GM15510 (cell line): ENCODE results near the gene DDAH1.

Source experiments
- POLR2A ChIP-seq: IDR thresholded peaks from 3 replicates; pipeline ENCODE4 v1.6.1; 2011; ENCODE audit warnings: borderline replicate concordance; ENCODE audit not compliant: insufficient read length; ENCODE audit errors: extremely low read depth

The DDAH1 gene

DNA sequence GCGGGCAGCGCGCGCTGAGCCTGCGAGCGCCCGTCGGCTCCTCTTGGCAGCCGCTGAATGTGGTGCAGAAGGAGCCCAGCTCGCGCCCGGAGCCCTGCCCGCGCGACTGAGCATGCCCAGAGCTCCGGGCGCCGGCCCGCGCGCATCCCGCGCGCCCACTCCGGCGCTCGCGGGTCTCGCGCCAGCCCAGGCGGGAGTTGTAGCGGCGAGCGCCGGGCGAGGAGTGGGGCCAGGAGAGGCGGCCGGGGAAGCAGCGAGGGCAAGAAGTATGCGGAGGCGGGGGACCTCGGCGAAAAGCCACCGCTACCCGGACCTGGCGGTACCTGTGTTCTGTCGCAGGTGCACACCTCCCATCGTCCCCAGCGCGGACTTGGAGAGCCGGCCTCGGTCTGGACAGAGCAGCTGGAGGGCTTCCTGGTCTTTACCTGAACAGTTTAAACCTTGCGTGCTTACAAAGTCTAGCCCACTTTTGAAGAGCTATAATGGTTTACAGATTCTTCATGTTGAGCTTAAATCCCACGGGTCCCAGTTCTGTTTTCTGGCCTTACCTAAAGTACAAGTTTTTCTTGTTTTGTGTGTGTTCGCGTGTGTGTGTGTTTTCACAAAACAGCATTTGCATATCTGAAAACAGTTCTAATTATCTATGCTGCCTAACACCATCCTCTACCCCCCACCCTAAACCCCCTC is at the start of gene DDAH1:
TSS of gene DDAH1 (minus strand) at position 61 of the 687 bp plus-strand sequence. CDS start 114 bp downstream, outside the sequence.
- TF ChIP-seq POLR2A: no peak

DNA sequence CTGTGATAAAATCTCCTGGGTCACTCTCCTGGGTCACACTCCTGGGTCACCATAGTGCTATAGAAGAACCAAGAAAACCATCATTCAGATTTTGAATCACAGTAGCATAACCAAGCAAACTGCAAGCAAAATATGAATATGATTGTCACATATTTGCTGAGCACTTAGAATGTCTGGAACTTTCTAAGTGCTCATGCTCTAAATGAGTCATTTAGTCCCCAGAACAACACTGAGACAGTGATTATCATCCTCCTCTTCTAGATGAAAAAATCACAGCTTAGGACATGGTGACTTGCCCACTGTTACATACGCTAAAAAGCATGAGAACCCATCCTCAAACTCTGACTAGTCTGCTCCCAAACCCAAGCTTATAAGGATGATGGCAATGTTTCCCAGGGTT is 39.5 kb upstream of the DDAH1 start:
- TF ChIP-seq POLR2A: no peak

DNA sequence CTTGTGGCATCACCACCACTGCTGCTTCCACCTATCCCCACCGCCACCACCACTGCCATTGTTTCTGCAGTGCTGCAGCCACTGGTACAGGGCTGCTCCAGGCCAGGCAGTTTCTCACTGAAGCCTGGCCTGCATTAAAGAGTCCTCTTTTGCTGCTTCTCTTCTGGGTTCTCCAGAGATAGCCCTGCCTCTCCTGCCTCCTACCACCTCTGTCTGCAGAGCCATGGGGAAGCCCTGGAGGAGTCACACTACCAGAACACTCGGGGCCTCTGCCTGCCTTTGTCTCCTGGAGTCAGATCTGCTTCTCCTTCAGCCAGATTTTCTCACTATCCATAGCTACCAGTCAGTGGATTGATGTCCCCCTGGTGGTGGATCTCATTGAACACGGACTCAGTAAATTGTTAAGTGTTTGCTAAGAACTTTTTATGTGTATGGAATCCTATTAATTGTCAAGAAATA is 37.7 kb upstream of the DDAH1 start:
- no peak for TF ChIP-seq POLR2A

DNA sequence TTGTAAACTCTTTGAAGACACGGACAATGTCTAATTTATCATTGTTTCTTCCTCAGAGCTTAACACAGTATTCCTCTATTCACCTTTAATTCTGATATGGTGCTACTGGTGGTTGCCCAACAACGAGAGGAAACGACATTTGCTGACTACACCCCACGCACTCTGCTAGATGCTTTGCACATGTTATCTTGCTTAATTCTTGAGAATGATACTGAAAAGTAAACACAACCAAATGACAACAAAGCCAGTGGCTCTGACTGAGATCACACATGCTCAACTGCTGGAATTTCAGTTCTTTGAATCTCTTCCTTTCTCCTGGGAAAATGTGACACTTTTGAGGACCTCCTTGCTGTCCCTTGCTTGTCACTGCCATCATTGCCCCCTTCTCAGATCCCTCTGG is 37.2 kb upstream of the DDAH1 start:
- TF ChIP-seq POLR2A: no peak

DNA sequence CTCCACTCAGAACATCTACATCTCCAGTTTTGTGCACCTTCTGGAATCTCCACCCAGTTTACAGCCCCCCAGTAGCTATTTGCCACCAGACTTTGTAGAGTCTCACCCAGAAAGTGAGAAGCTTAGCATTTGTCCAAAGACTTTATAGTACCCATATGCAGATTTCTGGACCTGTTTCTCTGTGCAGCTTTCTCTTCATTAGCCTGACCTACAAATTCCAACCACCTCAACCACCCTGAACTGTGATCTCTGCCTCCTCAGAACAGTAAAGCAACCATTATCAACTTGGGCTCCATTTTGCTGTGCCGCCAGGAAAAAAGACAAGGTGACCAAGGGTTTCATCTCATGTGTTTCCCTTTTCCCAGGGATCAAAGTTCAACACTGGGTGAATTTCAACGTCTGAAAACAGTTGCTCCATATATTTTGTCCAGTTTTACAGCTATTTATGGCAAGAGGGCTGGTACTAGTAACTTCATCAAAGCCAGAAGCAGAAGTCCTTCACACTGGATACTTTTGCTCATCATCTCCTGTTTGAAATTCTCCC is 36.5 kb upstream of the DDAH1 start:
- TF ChIP-seq POLR2A: no peak

DNA sequence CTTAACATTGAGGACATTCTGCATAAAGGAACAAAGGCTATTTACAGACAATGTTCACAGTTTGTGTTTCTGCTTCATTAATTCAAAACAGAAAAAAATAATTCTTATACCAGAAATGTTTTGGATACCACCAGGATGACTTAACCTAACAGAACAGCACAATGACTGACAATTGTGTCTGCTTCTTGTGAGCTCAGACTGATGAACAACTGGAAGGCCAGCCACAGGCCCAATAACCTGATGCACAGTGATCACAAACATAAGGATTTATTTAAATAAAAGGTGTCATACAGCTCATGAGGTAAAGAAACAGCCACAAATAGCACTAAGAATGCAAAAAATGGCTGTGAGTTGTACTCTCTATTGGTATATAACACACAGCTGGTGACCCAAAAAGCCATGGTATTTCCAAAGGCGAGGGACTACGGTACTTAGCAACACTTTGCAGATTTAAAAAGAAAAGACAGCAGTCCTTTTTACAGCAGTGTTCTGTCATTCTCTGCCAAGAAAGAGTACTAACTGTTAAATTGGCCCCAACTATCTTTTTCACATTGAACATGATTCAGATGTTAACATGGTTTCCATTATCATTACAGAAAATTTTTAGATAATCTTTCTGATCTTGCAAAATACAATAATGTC is 32.1 kb upstream of the DDAH1 start:
- no peak for TF ChIP-seq POLR2A

DNA sequence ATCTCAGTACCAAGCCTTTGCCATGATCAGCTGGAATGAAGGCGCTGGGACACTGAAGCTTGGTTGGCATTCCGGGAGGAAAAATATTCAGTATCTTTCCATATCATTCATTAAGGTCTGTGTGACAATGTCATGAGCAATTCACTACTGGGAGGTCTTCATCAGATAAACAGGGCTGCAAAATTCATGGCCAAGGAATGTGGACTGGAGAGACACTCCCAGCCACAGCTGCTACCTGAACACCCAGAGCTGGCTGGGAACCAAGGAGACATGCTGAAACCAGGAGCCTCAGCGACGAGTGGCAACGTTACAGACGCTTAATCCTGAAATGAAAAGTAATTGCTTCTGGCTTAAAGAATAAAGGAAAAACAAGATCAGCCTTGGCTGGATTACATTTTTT is 30.6 kb upstream of the DDAH1 start:
- TF ChIP-seq POLR2A: no peak

DNA sequence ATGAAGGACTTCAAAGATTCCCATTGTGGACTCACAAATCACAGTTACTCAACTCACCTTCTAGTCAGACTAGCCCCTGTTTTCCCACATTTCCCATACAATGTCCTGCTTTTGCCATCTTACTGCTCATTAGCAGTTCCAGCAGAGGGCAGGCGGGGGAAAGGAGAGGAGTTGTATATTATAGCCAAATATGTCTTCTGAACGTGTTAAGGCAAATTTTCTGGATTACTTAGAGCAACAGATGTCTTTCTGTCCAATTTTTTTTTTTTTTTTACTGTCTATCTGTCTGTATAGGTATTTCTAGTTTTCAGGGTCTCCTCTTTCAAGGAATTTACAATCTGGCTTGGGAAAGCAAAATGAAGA is 29.9 kb upstream of the DDAH1 start:
- TF ChIP-seq POLR2A: no peak

DNA sequence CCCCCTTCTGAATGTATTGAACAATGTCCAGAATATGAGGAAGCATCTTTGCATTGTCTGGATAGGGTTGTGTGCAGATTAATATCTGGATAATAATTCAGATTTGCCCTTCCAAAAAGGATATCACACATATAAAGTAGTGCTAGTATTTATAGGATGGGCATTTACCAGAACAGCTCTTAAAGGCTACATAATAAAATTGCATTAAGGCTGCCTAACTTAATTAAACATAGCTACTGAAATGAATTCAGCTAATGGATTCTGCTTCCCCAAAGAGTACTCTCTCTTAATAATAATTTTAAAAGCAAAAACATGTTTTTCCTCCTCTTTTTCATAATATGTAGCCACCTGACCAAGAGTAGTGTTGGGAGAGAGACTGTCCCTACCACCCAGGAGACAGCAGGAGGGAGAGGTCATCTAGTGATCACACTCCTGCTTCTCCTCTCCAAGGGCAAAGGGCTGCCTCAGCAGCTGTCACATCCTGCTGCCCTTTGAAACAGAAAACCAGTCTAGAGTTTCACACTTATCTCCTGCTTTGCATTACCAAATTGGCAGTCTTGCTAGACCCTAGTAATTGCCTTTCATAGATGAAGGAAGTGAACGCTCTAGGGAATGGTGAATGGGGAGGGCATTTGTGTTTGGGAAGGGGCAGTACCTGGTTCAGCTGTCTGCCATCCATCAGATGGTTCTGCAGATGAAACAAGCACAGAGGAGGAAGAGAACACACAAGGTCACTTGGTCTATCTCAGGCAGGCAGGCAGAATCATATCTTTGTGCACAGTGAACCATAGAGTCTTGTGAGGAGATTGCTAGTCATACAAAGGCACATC is 29.3 kb upstream of the DDAH1 start:
- TF ChIP-seq POLR2A: no peak

DNA sequence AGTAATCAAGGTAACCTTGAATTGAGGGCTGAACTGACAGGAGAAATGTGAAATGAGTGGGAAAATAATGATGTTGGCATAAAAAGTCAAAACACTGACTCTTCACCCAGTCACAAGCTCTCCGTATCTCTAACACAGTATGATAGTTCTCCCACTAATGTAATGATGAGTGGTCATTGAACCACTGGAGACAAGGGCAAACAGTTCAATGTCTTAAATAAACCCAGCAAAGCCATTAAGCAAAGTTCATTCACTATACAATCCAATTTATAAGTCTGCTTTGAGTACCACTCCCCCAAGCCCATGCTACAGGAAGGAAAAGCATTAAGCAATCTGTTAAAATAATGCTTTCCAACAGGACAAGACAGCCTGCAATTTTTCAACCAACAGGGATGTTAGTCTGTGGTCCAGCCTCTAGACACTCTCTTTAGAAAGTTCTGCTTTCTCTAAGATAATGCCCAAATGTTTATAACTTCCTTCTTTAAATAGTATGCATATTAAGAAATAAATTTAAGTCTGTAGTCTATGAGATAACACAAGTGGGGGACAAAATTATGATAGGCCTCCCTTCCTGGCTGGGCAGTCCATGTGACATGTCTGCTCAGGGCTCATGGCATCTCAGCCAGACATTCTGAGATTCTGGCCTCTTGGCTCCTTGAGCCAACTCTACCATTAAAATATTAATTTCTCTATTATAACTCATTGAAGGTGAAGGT is 25.5 kb upstream of the DDAH1 start:
- no peak for TF ChIP-seq POLR2A

DNA sequence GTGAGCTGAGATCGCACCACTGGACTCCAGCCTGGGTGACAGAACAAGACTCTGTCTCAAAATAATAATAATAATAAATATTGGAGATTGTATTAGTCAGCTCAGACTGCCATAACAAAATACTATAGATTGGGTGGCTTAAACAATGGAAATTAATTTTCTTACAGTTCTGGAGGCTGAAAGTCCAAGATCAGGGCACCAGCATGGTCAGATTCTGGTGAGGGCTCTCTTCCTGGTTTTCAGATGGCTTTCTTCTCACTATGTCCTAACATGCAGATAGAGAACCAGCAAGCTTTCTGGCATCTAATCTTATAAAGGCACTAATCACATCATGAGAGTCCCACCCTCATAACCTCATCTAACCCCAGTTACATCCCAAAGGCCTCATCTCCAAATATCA is 23.2 kb upstream of the DDAH1 start:
- no peak for TF ChIP-seq POLR2A

DNA sequence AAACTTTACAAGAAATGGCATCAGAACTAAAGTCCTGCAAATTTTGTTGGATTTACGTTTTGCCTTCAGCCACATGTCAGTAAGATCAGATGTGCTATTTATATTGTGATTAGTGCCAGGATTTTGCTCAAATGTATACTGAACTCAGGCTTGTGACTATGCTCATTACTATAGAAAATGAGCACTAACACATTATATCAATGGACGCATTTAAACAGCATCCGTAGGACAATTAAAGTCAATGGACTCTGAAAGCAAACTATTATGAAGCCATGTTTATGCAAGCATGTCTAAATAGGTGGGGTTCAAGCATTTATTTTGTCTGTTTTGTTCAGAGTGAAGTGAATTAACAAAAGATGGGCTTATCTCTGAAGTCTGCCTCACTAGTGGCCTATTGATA is 20.6 kb upstream of the DDAH1 start:
- TF ChIP-seq POLR2A: no peak

DNA sequence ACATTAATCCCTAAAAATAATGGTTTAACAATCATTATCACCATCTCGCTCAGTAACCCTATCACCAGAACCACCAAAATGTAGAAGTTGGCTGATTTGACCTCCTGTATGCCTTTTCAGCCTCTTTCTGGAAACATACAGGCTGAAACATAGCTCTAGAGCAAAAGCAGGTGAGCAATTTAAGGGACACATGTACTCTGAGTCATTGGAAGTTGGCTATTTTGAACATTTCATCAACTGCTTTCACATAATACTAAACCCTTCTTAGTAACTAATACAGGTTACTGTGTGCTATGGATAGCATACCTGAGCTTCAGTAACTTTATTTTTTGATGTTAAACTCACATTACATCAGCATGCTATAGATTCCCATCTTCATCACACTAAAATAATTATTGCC is 19.8 kb upstream of the DDAH1 start:
- no peak for TF ChIP-seq POLR2A

DNA sequence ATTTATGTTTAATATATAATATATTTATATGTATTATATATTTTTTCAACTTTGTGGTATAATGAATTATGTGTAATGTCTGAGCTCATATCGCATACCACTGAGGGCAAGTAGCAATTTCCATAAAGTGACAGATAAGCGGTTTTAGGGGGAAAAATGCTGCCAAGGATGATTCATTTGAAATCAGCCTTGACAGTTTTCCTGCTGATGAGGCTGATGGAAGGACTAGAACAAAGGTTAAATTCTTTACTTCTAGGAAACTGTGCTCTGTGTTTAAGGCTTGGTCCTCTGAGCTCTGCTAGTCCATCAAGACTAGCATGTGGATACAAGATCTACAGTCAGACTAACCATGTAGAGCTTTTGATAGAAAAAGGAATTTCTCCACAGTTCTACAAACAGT is 19.3 kb upstream of the DDAH1 start:
- no peak for TF ChIP-seq POLR2A

DNA sequence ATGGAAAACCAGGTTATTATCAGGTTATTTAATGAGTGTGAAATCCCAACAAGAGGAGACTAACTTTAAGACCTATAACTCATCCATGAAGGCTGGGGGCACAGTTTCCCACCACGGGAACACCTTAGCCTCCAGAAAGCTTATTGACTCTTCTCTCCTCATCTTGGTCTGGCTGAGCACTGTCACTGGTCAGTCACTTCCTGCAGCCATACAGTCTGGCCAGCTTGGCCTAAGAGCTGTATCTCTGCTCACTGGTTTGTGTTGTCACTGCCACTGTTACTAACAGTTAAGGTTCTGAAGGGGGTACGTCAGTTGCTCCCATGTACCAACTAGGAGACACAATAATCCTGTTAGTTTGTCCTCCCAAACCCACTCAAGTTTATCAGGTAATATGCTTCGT is 16.7 kb upstream of the DDAH1 start:
- TF ChIP-seq POLR2A: no peak
